SU-DHL-6 (cell line): ENCODE data around the gene FXYD2.

Experiments
- CTCF ChIP-seq: fragments of 200-600 bp; sonication (generic); IDR thresholded peaks from one replicate; pipeline ENCODE4 v1.5.1; 2017; ENCODE audit warnings: antibody characterized with exemption, mild to moderate bottlenecking, low read length, moderate library complexity; ENCODE audit not compliant: insufficient read depth, poor library complexity, severe bottlenecking
- EZH2phosphoT487 ChIP-seq: fragments of 200-600 bp; sonication (generic), shearing (Covaris generic); conservative IDR thresholded peaks from 2 replicates; pipeline ENCODE4 v1.6.1; 2018; ENCODE audit warnings: mild to moderate bottlenecking, antibody characterized with exemption, low read length, moderate library complexity, mixed read lengths

GRCh38 chr11:117868815-117869561 lies 44.4 kb upstream of the FXYD2 start:
- TF ChIP-seq CTCF (no peak), EZH2phosphoT487 (no peak)
